NT2/D1 (cell line): ENCODE data around the gene C4B.
"Not testable (repeated sequence)": the region's sequence is repeated elsewhere in the genome, so short reads cannot be mapped to it uniquely, and the experiment has no call there.

Source experiments
- SUZ12 ChIP-seq: IDR thresholded peaks from 2 replicates; pipeline ENCODE4 v1.6.1; 2011; ENCODE audit not compliant: insufficient read length, insufficient read depth; ENCODE audit errors: extremely low read depth
- YY1 ChIP-seq: IDR thresholded peaks from 2 replicates; pipeline ENCODE4 v1.6.1; 2011; ENCODE audit not compliant: insufficient read length, insufficient read depth
- ZNF274 ChIP-seq: IDR thresholded peaks from 2 replicates; pipeline ENCODE4 v1.6.1; 2011; ENCODE audit warnings: mild to moderate bottlenecking, low read depth, low read length

DNA sequence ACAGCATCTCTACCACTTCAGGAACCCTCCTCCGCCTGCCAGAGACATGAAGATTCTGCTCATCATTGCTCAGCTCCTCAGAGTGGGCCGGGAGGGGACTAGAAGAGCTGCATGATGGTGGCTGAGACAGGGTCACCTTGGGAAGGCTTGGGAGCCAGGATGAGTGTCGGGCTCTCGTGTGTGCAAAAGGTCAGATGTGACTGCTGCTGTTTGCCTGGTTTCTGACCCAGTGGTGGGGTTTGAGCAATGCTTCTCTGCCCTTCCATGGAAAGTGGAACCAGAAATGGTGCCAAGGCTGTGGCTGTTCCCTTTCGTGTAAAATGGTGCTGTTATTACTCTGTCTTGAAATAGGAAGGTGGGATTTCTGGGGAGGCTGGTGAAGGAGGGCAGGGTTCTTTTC, 857 bp upstream of the C4B start:
- TF ChIP-seq YY1, ZNF274, SUZ12: not testable (repeated sequence)
